ENCODE data around the gene ZCCHC14. TPM values are rescaled to one million over a fixed set of nuclear protein-coding genes. Genes with fewer than 3 reads are reported as not detected.

Gene ZCCHC14
- total RNA-seq, 1 experiment from 2014 or later = 37.8 TPM

DNA sequence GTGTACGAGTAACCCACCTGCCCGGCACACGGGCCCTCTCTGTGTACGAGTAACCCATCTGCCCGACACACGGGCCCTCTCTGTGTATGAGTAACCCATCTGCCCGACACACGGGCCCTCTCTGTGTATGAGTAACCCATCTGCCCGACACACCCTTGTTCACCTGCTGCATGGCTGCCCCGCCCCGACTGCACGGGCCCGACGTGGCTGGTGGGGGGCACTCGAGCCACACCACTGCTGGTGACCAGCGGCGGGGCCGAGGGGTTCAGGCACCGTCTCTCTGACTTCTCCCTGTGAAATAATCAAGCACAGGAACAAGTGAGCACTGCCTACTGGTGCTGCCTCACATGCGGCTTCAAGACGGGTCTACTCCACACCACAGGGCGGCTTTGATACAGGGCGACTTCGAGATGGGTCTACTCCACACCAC, 78.6 kb downstream of the ZCCHC14 start:
- H3K36me3 ChIP-seq (ENCODE audit: control insufficient read depth in 1 of 2, insufficient read depth in 2 of 2, low read length in 2 of 2) = peaks cover 32 to 33% of the 10 kb centered on the region in 2 experiments; a peak in 3 of 4 replicates
- H2AFZ ChIP-seq (ENCODE audit: low read depth, low read length, poor library complexity, severe bottlenecking) = no peak overlapping the region
- intact Hi-C loops (cut with micrococcal nuclease) = no loop called here
- H3K27ac ChIP-seq (ENCODE audit: low read depth, low read length) = no peak overlapping the region
- ATAC-seq (no peak), DNase-seq (ENCODE audit: low read depth, low spot score) (no peak)
- H3K4me2 ChIP-seq (ENCODE audit: low read length) = no peak overlapping the region
- peaks cover 3% of the 10 kb centered on the region; the same call in 1 of the 2 replicates for H4K20me1 ChIP-seq (ENCODE audit: insufficient read depth)
- no peak overlapping the region for H3K4me3 ChIP-seq (replicated peaks in 1 of 2; ENCODE audit: low read depth in 1 of 2, low read length in 2 of 2)
- H3K27me3 ChIP-seq (ENCODE audit: insufficient read depth, low read length) = no peaks in the 10 kb centered on the region
- H3K79me2 ChIP-seq (ENCODE audit: insufficient read depth, low read length) = no peaks in the 10 kb centered on the region
- RAD21 ChIA-PET (ENCODE audit: low non-redundant PET in 1 of 2, low total read pairs in 2 of 2, uncharacterized antibody in 2 of 2, unreplicated experiment in 2 of 2) = no interaction called here
- no peak for TF ChIP-seq CEBPB (IDR thresholded peaks at IDR 0.05; ENCODE audit: low read depth)
- no peak for TF ChIP-seq ZNF274 (IDR thresholded peaks at IDR 0.05; ENCODE audit: low read depth, low read length)
- TF ChIP-seq POLR2A (IDR thresholded peaks at IDR 0.05; ENCODE audit: borderline replicate concordance, extremely low read depth, insufficient read depth, insufficient read length) = no peak
- TF ChIP-seq, protein P1, sequence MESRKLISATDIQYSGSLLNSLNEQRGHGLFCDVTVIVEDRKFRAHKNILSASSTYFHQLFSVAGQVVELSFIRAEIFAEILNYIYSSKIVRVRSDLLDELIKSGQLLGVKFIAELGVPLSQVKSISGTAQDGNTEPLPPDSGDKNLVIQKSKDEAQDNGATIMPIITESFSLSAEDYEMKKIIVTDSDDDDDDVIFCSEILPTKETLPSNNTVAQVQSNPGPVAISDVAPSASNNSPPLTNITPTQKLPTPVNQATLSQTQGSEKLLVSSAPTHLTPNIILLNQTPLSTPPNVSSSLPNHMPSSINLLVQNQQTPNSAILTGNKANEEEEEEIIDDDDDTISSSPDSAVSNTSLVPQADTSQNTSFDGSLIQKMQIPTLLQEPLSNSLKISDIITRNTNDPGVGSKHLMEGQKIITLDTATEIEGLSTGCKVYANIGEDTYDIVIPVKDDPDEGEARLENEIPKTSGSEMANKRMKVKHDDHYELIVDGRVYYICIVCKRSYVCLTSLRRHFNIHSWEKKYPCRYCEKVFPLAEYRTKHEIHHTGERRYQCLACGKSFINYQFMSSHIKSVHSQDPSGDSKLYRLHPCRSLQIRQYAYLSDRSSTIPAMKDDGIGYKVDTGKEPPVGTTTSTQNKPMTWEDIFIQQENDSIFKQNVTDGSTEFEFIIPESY (IDR thresholded peaks at IDR 0.05; ENCODE audit: extremely low read depth, insufficient replicate concordance, low read length) = no peak
- no peak for TF ChIP-seq CBX3 (IDR thresholded peaks at IDR 0.05; ENCODE audit: low read depth)
- no peak for TF ChIP-seq EZH2 (IDR thresholded peaks at IDR 0.05)
- no peak for TF ChIP-seq SRF (IDR thresholded peaks at IDR 0.05; ENCODE audit: low read depth)
- no peak for TF ChIP-seq SP1 (IDR thresholded peaks at IDR 0.05; ENCODE audit: low read depth)
- no peak for TF ChIP-seq RAD21 (IDR thresholded peaks at IDR 0.05; ENCODE audit: low read depth)
- TF ChIP-seq, protein P2, sequence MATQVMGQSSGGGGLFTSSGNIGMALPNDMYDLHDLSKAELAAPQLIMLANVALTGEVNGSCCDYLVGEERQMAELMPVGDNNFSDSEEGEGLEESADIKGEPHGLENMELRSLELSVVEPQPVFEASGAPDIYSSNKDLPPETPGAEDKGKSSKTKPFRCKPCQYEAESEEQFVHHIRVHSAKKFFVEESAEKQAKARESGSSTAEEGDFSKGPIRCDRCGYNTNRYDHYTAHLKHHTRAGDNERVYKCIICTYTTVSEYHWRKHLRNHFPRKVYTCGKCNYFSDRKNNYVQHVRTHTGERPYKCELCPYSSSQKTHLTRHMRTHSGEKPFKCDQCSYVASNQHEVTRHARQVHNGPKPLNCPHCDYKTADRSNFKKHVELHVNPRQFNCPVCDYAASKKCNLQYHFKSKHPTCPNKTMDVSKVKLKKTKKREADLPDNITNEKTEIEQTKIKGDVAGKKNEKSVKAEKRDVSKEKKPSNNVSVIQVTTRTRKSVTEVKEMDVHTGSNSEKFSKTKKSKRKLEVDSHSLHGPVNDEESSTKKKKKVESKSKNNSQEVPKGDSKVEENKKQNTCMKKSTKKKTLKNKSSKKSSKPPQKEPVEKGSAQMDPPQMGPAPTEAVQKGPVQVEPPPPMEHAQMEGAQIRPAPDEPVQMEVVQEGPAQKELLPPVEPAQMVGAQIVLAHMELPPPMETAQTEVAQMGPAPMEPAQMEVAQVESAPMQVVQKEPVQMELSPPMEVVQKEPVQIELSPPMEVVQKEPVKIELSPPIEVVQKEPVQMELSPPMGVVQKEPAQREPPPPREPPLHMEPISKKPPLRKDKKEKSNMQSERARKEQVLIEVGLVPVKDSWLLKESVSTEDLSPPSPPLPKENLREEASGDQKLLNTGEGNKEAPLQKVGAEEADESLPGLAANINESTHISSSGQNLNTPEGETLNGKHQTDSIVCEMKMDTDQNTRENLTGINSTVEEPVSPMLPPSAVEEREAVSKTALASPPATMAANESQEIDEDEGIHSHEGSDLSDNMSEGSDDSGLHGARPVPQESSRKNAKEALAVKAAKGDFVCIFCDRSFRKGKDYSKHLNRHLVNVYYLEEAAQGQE (IDR thresholded peaks at IDR 0.05; ENCODE audit: low read depth) = no peak
- no peak for TF ChIP-seq ZFX (IDR thresholded peaks at IDR 0.05)
- no peak for TF ChIP-seq ELF1 (IDR thresholded peaks at IDR 0.05; ENCODE audit: borderline replicate concordance, low read depth)
- TF ChIP-seq YY1 (IDR thresholded peaks at IDR 0.05; ENCODE audit: extremely low read depth, insufficient replicate concordance, low read depth, low read length) = no peak
- TF ChIP-seq, protein P3, sequence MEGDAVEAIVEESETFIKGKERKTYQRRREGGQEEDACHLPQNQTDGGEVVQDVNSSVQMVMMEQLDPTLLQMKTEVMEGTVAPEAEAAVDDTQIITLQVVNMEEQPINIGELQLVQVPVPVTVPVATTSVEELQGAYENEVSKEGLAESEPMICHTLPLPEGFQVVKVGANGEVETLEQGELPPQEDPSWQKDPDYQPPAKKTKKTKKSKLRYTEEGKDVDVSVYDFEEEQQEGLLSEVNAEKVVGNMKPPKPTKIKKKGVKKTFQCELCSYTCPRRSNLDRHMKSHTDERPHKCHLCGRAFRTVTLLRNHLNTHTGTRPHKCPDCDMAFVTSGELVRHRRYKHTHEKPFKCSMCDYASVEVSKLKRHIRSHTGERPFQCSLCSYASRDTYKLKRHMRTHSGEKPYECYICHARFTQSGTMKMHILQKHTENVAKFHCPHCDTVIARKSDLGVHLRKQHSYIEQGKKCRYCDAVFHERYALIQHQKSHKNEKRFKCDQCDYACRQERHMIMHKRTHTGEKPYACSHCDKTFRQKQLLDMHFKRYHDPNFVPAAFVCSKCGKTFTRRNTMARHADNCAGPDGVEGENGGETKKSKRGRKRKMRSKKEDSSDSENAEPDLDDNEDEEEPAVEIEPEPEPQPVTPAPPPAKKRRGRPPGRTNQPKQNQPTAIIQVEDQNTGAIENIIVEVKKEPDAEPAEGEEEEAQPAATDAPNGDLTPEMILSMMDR (IDR thresholded peaks at IDR 0.05 in 2 of 3, conservative IDR thresholded peaks at IDR 0.05 in 1 of 3; ENCODE audit: borderline replicate concordance in 1 of 3, insufficient read depth in 1 of 3, low read depth in 2 of 3, low read length in 2 of 3) = no peak
- TF ChIP-seq, protein P4, sequence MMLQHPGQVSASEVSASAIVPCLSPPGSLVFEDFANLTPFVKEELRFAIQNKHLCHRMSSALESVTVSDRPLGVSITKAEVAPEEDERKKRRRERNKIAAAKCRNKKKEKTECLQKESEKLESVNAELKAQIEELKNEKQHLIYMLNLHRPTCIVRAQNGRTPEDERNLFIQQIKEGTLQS (IDR thresholded peaks at IDR 0.05) = no peak
- CTCF ChIA-PET = no interaction called here
- no TSS peak for BruUV-seq (replicated peaks)
- H3K9ac ChIP-seq (ENCODE audit: low read length) = no peak overlapping the region
- POLR2A ChIA-PET = no interaction called here
- peaks cover 0 to 4% of the 10 kb centered on the region in 2 experiments; a peak in 1 of 4 replicates for H3K4me1 ChIP-seq (ENCODE audit: control insufficient read depth in 1 of 2, insufficient read depth in 2 of 2, low read length in 2 of 2)
- no peaks in the 10 kb centered on the region for H3K9me3 ChIP-seq (ENCODE audit: control insufficient read depth in 1 of 2, insufficient read depth in 1 of 2, low read depth in 1 of 2, low read length in 2 of 2)
- no peaks in the 10 kb centered on the region for H3K9me2 ChIP-seq (ENCODE audit: insufficient read depth)

All from HCT116 (cell line).